Smooth muscle cell of the brain vasculature (primary cell): ENCODE data around the gene EXO1.
"Not testable (repeated sequence)": the region's sequence is repeated elsewhere in the genome, so short reads cannot be mapped to it uniquely, and the experiment has no call there.

ENCODE experiments used
- DNase-seq: peaks from one replicate; pipeline ENCODE4 v3.0.0-alpha.2; 2012; ENCODE audit warnings: low read depth, low spot score

EXO1 gene

DNA sequence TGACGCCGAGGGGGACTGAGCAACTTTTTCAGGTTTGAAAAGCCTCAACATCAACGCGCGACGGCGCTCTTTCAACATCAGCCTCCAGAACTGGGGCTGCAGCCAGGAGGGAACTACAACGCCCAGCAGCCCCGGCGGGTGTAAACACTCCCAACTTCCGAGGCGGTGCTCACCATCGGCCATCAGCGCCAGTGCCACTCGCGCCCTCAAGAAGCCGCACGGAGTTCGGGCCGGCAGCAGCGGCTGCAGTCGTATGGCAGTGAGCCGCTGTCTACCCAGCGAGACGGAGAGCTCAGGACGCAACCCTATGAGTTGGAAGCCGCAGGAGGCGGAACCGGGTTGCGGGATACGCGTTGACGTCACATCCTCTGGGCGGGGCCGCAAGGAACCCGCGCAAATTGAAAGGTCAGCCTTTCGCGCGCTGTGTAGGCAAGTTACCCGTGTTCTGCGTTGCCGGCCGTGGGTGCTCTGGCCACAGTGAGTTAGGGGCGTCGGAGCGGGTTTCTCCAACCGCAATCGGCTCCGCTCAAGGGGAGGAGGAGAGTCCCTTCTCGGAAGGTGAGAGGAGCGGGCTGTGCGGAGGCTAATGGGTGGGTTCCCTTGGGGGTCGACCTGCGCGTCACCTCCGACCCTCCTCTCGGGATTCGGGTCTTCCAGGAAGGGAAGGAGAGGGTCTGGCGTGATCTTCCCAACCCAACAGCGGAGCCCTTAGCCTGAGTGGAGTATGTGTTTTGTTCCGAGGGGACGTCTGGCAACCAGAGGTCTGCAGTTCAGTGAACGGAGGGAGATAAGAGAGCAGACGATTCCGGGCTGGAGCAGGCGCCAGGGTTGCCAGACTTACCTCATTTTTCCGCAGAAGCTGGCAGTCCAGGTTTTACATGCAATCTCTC, at the start of gene EXO1:
Gene EXO1, plus strand, starts transcription at position 409 of the 890 bp plus-strand sequence. CDS start 2,222 bp downstream, outside the sequence.
- DNase-seq: peak; percentile 86

DNA sequence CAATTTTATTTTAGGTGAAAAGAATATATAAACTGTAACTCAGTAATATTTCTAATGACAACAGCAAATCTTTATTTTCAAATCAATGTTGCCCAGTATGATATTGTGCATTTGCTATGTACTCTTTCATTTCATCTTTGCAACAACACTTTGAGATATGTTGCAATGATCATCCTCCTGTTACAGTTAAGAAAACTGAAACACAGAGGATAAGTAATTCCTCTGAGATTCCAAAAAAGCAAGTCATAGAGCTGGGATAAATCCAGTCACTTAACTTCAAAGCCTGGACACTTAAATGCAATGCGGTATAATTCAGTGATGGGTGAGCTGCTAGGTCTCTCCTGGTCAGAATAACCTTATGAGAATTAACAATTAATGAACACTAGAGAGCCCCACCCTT, 48.6 kb upstream of the EXO1 start:
- DNase-seq: no peak

DNA sequence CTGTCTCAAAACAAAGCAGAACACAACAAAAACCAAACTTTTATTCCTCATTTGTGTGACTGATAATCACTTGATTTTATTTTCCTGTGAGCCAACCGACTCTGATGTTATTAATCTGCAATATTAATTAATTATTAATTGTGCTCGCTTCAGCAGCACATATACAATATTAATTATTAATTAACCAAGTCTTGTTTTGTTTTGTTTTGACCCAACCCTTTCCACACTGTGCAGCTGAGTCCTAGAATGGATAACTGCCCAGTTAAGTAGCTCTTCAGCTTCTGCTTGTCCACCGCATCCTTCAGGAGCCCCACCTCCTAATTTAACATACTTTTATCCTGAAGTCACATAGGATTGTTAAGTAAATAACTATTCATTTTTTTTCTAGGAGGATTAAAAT, 47.4 kb upstream of the EXO1 start:
- no peak for DNase-seq

DNA sequence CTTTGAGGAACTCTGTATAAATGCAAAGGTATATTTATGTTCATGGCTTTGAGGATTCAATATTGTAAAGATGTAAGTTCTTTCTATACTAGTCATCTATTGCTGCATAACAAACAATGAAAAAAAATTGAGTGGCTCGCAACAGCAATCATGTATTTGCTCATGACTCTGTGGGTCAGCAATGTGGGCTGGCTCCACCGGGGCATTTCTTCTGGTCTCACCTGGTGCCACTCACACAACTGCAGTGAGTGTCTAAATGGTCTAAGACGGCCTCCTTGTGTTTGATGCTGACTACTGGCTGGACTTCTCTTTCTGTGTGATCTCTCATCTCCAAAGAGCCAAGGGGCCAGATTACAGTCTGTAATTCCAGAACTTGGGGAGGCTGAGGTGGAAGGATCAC, 45.1 kb upstream of the EXO1 start:
- DNase-seq: no peak

DNA sequence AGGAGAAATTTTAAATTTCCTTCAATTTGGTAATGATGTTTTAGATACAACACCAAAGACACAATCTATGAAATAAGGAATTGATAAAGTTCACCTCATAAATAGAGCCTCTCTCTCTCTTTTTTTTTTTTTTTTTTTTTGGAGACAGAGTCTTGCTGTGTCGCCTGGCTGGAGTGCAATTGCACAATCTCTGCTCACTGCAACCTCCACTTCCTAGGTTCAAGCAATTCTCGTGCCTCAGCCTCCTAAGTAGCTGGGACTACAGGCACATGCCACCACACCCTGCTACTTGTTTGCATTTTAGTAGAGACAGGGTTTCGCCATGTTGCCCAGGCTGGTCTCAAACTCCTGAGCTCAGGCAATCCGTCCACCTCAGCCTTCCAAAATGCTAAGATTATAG, 43.3 kb upstream of the EXO1 start:
- not testable (repeated sequence) for DNase-seq

DNA sequence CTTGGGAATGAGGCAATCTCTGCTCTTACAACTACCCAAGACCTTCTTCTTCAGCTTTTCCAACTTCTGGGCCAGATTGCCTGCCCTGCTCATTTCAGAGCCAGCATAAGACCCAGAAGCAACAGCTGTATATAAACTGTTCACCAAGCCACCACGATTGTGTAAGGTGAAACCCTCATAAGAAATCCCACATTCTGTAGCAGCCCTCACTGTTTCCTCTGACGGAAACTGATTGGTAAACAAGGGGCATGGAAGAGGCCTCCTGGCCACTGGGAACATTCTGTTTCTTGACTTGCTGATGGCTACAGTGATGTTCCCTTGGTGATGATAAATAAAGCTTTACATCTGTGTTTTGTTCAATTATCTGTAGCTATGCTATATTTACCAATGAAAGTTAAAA, 39.7 kb upstream of the EXO1 start:
- DNase-seq: no peak

DNA sequence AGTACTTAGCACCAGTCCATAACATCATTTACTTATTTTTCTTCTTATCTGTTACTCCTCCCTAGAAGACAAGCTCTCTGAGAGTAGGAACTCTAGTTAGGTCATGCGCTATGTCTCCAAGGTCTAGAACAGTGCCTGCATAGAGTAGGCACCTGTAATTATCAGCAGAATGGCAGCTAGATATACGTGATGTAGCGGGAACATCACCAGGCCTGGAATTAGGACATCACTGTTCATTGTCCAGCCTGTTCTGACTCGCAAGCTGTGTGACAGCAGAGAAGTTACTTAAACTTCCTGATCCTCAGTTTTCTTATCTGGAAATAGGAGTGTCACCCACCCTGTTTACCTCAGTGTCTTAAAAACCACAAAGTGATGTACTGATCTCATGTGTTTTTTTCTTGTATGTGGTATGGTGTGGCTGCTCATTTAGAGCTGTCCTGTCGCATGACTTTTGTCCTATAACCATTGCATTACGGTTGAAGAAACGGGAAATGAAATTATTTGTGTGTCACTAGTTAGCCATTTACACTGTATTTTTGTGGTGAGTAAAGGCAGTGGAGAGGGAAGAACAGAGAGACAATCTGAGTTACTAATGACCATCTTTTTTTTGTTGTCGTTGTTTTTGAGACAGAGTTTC, 37.1 kb upstream of the EXO1 start:
- DNase-seq: no peak

DNA sequence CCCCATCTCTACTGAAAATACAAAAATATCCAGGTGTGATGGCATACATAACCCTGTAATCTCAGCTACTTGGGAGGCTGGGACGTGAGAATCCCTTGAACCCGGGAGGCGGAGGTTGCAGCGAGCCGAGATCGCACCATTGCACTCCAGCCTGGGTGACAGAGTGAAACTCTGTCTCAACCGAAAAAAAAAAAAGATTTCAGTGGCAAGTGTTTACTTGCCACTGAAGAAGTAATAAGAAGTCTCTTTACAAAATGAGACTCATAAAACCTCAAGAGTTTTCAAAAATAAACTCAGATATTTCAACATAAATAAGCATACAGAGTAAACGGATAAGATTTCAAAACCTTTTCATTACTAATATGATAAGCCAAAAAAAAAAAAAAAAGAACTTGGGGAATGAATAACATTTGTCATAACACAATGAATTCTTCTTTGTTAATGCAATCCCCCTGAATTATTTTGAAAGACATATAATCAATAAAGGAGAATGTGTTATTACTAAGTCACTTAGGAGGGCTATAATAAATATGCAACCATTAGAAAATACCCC, 34.2 kb upstream of the EXO1 start:
- DNase-seq: no peak

DNA sequence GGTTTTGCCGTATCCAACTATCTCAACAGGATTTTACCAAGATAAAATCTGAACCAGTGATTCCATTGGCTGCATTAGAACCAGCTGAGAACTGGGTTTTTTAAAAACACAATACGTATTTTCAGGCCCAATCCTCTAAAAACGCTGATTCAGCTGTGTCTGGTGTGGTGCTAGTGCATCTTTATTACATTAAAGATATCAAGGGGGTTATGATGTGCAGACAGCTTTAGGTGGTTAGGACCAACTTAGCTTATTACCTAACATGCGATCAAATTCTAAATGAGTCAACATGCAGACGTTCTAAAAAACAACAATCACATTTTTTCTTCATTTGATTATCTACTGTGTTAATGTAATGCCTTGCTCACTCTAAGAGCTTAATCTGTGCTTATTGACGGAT, 32.0 kb upstream of the EXO1 start:
- DNase-seq: no peak

DNA sequence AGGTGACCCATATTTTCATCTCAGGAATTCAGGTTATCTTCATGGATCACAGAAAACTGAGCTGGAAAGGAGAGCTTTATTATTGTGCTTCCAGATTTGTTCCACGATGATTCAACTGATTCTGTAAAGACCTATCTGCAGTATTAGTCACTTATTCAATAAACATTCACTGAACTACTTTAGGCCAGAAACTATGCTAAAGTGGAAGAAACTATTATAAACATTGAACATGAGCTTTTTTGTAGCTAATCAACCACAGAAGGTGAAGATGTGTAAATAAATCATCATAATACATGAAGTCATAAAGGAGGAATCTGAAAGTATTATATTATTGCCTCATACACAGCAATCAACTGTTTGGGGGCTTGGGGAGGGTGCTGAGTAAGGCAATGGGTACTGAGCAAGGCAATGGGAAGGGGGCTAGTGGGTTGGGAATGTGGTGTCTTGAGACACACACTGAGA, 30.6 kb upstream of the EXO1 start:
- no peak for DNase-seq

DNA sequence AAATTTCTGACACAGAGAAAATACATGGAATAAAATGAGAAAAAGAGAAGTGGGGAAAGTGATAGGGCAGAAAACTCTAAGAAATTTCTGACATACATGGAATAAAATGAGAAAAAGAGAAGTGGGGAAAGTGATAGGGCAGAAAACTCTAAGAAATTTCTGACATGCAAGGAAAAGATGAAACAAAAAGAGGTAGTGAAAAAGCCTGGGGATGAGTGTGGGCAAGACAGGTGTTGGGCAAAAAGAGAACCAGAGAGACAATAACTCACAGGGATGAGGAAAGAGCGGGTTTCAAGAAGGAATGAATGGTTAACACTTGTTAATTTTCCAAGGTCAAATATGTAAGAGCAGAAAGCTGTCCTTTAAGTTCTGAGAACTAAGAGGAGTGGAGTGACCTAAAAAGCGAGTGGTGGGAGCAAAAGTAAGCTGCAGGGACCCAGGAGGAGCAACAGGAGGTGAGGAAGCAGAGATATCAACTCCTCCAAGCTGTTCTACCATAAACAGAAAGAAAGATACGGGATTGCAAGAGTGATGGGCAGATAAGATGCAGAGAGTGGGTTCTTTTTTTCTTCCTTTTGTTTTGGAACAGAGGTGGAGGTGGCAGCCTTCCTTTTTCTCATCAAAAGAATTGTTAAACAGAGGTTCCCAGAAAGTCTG, 29.9 kb upstream of the EXO1 start:
- DNase-seq: no peak

DNA sequence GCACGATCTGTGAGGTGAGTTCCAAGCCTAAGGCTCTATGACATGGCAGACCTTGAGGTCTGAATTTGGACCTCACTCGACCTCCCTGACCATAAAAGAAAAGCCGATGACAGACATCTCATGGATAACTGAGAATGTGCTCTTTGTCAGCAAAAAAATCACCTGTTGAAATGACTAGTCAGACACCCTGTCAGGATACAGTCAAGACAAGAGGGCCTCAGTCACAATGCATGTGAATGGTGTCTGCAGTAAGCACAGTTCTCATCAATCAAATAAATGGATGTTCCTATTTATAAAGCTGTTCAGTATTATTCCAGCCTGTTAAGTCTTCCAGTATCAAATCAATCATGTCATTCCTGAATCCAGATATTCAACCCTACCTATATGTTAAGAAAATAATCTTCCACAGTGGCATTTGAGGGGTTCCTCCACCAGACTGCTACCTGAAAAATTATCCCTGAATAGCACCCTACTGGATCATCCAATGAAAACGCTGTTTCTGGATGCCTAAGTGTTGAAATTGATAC, 28.6 kb upstream of the EXO1 start:
- no peak for DNase-seq

DNA sequence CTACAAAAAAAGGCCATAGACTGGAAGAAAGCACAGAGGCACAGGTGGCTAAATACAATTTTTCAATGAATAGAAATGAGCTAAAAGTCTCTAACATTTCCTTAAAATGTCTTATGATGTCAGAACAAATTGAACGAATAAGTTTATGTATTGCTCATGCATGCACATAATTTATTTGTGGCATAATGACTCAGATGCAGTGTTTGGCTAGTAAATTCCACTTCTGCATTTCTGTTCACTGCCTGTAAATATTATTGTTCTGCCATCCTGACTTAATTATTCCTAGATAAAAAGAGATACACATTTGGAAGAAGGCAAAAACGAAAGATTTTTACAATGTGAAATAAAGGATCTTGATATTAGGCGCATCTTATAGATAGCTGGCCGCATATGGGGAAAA, 26.6 kb upstream of the EXO1 start:
- DNase-seq: no peak

DNA sequence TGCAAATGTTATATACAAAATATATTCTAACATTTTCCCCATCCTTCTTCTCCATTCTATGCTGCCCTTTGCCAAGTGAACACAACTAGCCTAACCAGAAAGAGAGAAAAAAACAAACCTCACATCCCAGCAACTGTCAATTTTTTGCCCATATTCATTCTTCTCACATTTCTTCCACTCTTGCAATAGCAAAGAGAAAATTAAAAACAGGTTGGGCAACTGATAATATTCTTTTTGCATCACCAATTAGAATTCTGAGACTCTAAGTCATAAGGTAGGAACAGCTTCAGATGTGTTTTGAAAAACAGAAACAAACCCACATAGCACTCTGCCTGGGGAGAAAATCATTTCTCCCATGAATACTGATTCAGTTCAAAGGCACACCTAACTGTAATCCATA, 25.2 kb upstream of the EXO1 start:
- no peak for DNase-seq

DNA sequence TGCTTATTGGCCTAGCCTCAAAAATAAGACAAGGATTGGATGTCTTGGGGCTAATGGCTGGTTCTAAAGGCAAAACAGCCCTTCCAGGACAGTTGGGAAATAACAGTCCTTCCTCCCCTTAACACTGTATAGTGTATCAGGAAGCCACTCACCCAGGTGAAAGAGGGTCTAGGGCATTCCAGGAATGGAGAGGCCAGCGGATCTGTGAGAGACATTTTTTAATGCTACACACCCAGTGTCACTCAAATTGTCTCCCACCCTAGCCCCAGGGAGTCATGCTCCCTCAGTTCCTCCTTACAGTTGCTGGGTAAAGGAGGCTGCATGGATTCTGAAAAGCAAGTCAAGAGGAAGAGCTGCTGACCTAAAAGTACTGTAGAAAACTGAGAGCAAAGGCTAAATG, 24.1 kb upstream of the EXO1 start:
- DNase-seq: no peak

DNA sequence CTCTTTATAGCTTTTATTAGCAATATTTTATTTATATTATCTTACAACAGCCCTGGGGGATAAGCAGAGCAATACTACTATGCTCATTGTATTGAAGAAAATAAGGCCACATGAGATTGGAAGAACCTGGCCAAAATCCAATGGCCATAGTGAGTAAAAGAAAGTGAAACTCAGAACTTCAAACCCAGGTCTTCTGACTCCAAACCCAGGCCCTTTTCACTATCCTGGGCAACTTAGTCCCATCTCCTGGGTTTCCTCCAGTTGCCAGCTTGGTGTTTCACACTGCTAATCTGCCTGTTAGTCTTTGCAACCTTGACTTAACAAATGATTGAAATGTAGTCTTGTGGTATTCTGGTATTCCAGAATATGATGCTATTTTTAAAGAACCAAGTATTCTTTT, 22.4 kb upstream of the EXO1 start:
- DNase-seq: no peak

DNA sequence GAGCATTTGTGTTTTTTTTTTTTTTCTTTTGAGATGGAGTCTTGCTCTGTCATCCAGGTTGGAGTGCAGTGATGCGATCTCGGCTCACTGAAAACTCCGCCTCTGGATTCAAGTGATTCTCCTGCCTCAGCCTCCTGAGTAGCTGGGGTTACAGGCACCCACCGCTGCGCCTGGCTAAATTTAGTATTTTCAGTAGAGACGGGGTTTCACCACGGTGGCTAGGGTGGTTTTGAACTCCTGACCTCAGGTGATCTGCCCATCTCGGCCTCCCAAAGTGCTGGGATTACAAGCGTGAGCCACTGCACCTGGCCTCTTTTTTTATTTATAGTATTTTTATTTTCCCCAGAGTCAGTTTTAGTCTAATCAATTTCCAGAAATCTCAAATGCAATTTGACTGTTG, 21.4 kb upstream of the EXO1 start:
- not testable (repeated sequence) for DNase-seq

DNA sequence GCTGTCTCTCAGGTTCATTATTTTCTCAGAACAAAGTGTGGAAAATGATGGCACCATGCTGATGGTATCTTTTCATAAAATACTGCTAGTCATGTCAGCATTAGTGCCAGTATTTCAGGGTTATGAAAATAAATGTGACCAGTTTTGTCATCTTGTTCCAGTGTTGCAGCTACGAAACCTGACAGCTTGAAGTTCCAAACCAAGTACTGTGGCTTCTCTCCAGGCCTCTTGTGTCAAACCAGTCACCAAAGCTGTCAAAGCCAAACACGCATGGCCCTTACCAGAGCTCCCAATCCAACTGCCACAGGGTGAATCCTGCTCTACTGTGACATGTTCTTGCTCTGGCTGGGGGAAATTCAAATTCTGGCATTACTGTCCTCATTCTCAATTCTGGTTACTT, 20.7 kb upstream of the EXO1 start:
- no peak for DNase-seq

DNA sequence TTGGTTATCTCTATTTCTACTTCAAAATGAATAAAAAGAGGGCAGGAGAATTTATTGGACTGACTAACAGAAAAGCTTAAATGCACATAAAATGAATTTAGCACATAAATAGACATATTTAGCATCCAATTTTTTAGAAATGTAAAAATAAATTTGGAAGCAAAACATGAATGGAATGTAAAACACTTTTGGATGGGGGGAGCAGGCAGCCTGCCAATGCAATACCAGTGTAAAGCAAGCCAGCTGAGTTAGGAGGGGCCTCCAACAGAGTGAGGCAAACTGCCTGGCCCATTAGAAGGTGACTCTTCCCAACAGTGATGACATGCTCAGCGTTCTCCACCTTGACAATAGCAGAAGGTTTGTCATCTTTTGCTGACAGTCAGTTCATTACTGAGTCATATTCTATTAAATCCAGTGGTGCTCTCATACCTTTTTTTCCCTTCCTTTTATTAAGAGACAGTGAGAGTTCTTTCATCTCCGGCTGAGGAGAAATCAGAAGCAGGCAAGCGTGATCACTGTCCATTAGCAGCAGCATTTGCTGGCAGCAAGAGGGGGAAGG, 19.5 kb upstream of the EXO1 start:
- DNase-seq: no peak

DNA sequence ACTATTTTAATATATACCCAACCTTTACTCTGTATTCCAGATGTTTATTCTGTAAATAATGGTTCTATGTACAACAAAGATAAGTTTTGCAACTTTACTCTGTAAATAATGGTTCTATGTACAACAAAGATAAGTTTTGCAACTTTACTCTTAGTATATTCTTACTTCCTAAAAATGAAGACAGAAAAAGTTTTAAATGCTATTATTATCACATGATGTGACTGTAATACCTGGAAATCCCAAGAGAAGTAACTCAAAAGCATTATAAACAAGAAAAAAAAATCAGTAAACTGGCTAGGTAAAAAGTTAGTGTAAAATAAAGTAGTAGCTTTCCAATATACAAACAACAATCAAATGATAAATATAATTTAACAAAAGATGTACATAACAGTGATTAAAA, 18.5 kb upstream of the EXO1 start:
- no peak for DNase-seq

DNA sequence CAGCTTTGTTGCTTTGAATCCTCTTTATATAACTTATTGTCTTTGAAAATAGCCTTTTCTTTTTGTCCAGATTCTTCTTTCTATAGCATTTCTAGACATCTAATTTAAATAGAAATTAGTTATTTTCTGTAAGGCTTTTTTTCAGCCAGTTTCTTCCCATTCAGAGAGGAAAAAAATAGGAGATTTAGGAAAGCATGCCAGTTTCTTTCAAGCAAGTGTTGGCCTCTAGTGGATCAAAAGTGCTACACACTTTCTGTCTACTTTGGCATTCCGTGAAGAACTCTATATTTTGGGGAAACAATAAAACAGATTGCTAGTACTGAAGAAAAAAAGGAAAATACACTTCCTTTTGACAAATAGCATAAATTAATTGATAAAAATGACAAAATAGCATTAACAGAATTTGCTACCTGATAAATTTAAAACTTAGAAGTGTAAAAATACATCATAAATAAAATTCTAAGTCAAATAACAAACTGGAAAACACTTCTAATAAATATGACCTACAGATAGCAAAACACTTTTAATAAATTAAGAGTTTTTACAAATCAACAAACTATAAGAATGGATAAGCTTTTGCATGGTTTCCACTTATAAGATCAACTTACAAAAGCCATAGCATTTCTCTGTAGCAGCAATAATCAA, 13.1 kb upstream of the EXO1 start:
- no peak for DNase-seq
